Neutrophil (primary cell): ENCODE data around the gene NAPSA.

Experiments
- H3K27ac ChIP-seq: fragments of 200-600 bp; sonication (generic); 2 replicates; pipeline ENCODE4 v1.5.1; 2016; ENCODE audit warnings: mild to moderate bottlenecking, moderate library complexity
- H3K27me3 ChIP-seq: fragments of 200-600 bp; sonication (generic); 2 replicates; pipeline ENCODE4 v1.6.0; 2016; ENCODE audit warnings: mild to moderate bottlenecking
- H3K36me3 ChIP-seq: fragments of 200-600 bp; sonication (generic); 2 replicates; pipeline ENCODE4 v1.5.1; 2017
- H3K4me1 ChIP-seq, 2 experiments: fragments of 200-600 bp in 1 of 2; sonication (generic) in 1 of 2; 1 replicate in 1 of 2; 2 replicates in 1 of 2; pipeline versions ENCODE4 v1.5.1 to v1.6.1; 2013 to 2016; ENCODE audit warnings: low read depth in 1 of 2, low read length in 1 of 2, mild to moderate bottlenecking in 1 of 2, moderate library complexity in 1 of 2; ENCODE audit not compliant: control insufficient read depth in 1 of 2, insufficient read depth in 1 of 2
- H3K4me3 ChIP-seq, 2 experiments: fragments of 200-600 bp in 1 of 2; sonication (generic) in 1 of 2; 1 replicate in 1 of 2; 2 replicates in 1 of 2; pipeline ENCODE4 v1.5.1; 2013 to 2016; ENCODE audit warnings: low read depth in 1 of 2, low read length in 1 of 2, mild to moderate bottlenecking in 1 of 2, moderate library complexity in 1 of 2
- H3K9me3 ChIP-seq: fragments of 200-600 bp; sonication (generic); 2 replicates; pipeline ENCODE4 v1.5.1; 2016
- CTCF ChIP-seq: fragments of 200-600 bp; sonication (generic); IDR thresholded peaks from 2 replicates; pipeline ENCODE4 v1.5.1; 2016; ENCODE audit warnings: antibody characterized with exemption

Gene NAPSA

GRCh38 chr19:50378863-50379236 is 13.4 kb upstream of the NAPSA start:
- no peaks in the 10 kb centered on the region for H3K27me3 ChIP-seq
- peaks cover 68% of the 10 kb centered on the region for H3K36me3 ChIP-seq
- no peak for TF ChIP-seq CTCF
- H3K9me3 ChIP-seq = no peaks in the 10 kb centered on the region
- H3K4me1 ChIP-seq = peaks cover 8 to 17% of the 10 kb centered on the region in 2 experiments
- H3K4me3 ChIP-seq = no peak overlapping the region
- peak overlapping the region; percentile 6 for H3K27ac ChIP-seq

GRCh38 chr19:50378169-50378862 is 12.9 kb upstream of the NAPSA start:
- peak overlapping the region; percentile 100 for H3K27ac ChIP-seq
- peaks cover 2 to 13% of the 10 kb centered on the region in 2 experiments for H3K4me1 ChIP-seq
- peaks cover 68% of the 10 kb centered on the region for H3K36me3 ChIP-seq
- TF ChIP-seq CTCF = no peak
- H3K4me3 ChIP-seq = no peak overlapping the region
- H3K27me3 ChIP-seq = no peaks in the 10 kb centered on the region
- H3K9me3 ChIP-seq = no peaks in the 10 kb centered on the region

- H3K36me3 ChIP-seq = peaks cover 61% of the 10 kb centered on the region
- no peak for TF ChIP-seq CTCF
- peak overlapping the region; percentile 100 for H3K27ac ChIP-seq
Observed at GRCh38 chr19:50377517-50377916, 12.1 kb upstream of the NAPSA start.

GRCh38 chr19:50377051-50377461 is 11.6 kb upstream of the NAPSA start:
- H3K4me1 ChIP-seq = peaks cover 0 to 13% of the 10 kb centered on the region in 2 experiments
- peak overlapping the region; percentile 100 for H3K27ac ChIP-seq
- TF ChIP-seq CTCF = no peak
- peak overlapping the region in 1 of 2 experiments; percentile 93 for H3K4me3 ChIP-seq
- H3K9me3 ChIP-seq = no peaks in the 10 kb centered on the region
- H3K27me3 ChIP-seq = no peaks in the 10 kb centered on the region
- H3K36me3 ChIP-seq = peaks cover 56% of the 10 kb centered on the region

More at GRCh38 chr19:50377517-50377916, 12.1 kb upstream of the NAPSA start:
- no peak overlapping the region for H3K4me3 ChIP-seq
- H3K27me3 ChIP-seq = no peaks in the 10 kb centered on the region
- no peaks in the 10 kb centered on the region for H3K9me3 ChIP-seq
- peaks cover 0 to 13% of the 10 kb centered on the region in 2 experiments for H3K4me1 ChIP-seq

DNA sequence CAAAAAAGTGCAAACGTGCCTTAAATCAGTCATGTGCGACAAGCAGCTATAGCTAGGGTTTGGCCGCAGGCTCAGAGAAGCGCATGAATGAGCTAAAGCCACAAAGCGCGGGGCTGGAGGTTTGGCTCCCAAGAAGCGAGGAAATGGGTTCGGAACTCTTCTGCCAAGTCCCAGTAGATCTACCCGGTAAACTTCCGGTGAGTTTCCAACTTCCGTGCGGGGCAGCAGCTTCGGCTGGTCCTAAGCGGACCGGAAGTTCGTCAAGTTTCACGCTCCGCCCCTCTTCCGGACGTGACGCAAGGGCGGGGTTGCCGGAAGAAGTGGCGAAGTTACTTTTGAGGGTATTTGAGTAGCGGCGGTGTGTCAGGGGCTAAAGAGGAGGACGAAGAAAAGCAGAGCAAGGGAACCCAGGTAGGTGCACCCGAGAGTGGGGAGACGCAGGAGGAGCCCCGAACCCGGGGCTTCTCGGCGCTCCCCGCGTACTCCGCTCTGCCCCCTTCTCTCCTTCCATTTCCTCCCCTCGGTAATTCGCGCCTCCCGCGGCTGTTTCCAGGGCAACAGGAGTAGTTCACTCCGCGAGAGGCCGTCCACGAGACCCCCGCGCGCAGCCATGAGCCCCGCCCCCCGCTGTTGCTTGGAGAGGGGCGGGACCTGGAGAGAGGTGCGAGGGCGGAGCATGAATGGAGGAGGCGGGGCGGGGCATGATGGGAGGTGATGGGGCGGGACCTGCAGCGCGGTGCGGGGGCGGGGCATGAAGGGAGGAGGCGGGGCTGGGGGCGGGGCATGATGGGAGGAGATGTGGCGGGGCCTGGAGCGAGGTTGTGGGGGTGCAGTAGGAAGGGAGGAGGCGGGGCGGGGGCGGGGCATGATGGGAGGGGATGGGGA is 11.0 kb upstream of the NAPSA start, which contains the start of gene NR1H2:
Gene NR1H2 (plus strand): TSS at position 292 of the 885 bp plus-strand sequence. CDS start 1,149 bp downstream, outside the sequence.
- no peaks in the 10 kb centered on the region for H3K9me3 ChIP-seq
- peak within 1 kb of the TSS; percentile 86 to 93 for H3K4me3 ChIP-seq
- peaks cover 50% of the 10 kb centered on the region for H3K36me3 ChIP-seq
- peak within 1 kb of the TSS; percentile 100 for H3K27ac ChIP-seq
- H3K4me1 ChIP-seq = peaks cover 0 to 13% of the 10 kb centered on the region in 2 experiments
- no peaks in the 10 kb centered on the region for H3K27me3 ChIP-seq
- peak; percentile 13 for TF ChIP-seq CTCF
